ENCODE measurements around the gene TBCE. TPM values are rescaled to one million over a fixed set of nuclear protein-coding genes. Genes with fewer than 3 reads are reported as not detected.
A peak's percentile ranks its signal among the peaks of the same experiment; 100 is the strongest.

The TBCE gene
- total and polyA plus RNA-seq, 9 of the 15 experiments (the other 6 are each of a cell fraction or from before 2014, with no cell fraction given): 52.6 to 92.1 (median 82.1) TPM

GRCh38 chr1:235415008-235415904 lies 48.0 kb downstream of the TBCE start (continued):
- TF ChIP-seq REST (IDR thresholded peaks at IDR 0.05; ENCODE audit: borderline replicate concordance) (peak; percentile 93), REST (CRISPR knock-in tag; IDR thresholded peaks at IDR 0.05; ENCODE audit: low read depth) (no peak), ZNF639 (CRISPR knock-in tag; conservative IDR thresholded peaks at IDR 0.05 in 1 of 2, IDR thresholded peaks at IDR 0.05 in 1 of 2) (no peak), ADNP (tag; IDR thresholded peaks at IDR 0.05) (no peak), SIX5 (IDR thresholded peaks at IDR 0.05; ENCODE audit: borderline replicate concordance in 1 of 2, insufficient read depth in 1 of 2, low read depth in 1 of 2, low read length in 2 of 2) (no peak), ESRRB (CRISPR knock-in tag; IDR thresholded peaks at IDR 0.05; ENCODE audit: borderline replicate concordance) (no peak), STAT6 (CRISPR knock-in tag; IDR thresholded peaks at IDR 0.05) (no peak), CTCF (IDR thresholded peaks at IDR 0.05 in 2 of 3, conservative IDR thresholded peaks at IDR 0.05 in 1 of 3; ENCODE audit: insufficient read depth in 2 of 3, low read depth in 1 of 3, low read length in 3 of 3) (peak; percentile 90 to 96 (median 93)), NR1H2 (CRISPR knock-in tag; IDR thresholded peaks at IDR 0.05) (no peak), CEBPG (CRISPR knock-in tag; IDR thresholded peaks at IDR 0.05) (no peak), CEBPG (tag; conservative IDR thresholded peaks at IDR 0.05 in 1 of 2, IDR thresholded peaks at IDR 0.05 in 1 of 2) (no peak)
